Neural cell (in vitro differentiated cells): ENCODE results near the gene BRF1. TPM values are rescaled to one million over a fixed set of nuclear protein-coding genes. Genes with fewer than 3 reads are reported as not detected.

Source experiments
- H2AFZ ChIP-seq: fragments of 200-600, 300-800 bp; sonication (generic), shearing (Covaris generic); 2 replicates; pipeline ENCODE4 v1.6.0; 2014; ENCODE audit warnings: low read depth, mild to moderate bottlenecking, antibody characterized with exemption, low read length, moderate library complexity
- H3F3A ChIP-seq: fragments of 200-600 bp; shearing (Covaris generic); 2 replicates; pipeline ENCODE4 v1.6.1; 2016; ENCODE audit warnings: mild to moderate bottlenecking, moderate library complexity, mixed read lengths, antibody characterized with exemption, low read length; ENCODE audit not compliant: insufficient read depth, poor library complexity, severe bottlenecking
- H3K27ac ChIP-seq: fragments of 200-600, 300-800 bp; sonication (generic), shearing (Covaris generic); 2 replicates; pipeline ENCODE4 v1.5.1; 2014; ENCODE audit warnings: mild to moderate bottlenecking, low read length, moderate library complexity
- H3K27me3 ChIP-seq: fragments of 300-800, 200-600 bp; sonication (generic), shearing (Covaris generic); 2 replicates; pipeline ENCODE4 v1.6.0; 2014; ENCODE audit warnings: mild to moderate bottlenecking, low read depth, low read length, moderate library complexity; ENCODE audit not compliant: insufficient read depth
- H3K36me3 ChIP-seq: fragments of 300-800, 200-600 bp; sonication (generic), shearing (Covaris generic); 2 replicates; pipeline ENCODE4 v1.5.1; 2014; ENCODE audit warnings: mild to moderate bottlenecking, antibody characterized with exemption, low read length, moderate library complexity; ENCODE audit not compliant: insufficient read depth
- H3K4me2 ChIP-seq: fragments of 300-800, 200-600 bp; sonication (generic), shearing (Covaris generic); 2 replicates; pipeline ENCODE4 v1.6.0; 2014; ENCODE audit warnings: mild to moderate bottlenecking, low read length
- H3K4me3 ChIP-seq: fragments of 300-800, 200-600 bp; sonication (generic), shearing (Covaris generic); 2 replicates; pipeline ENCODE4 v1.5.1; 2014; ENCODE audit warnings: mild to moderate bottlenecking, low read length, moderate library complexity
- H3K79me2 ChIP-seq: fragments of 200-600 bp; shearing (Covaris generic); replicated peaks from 2 replicates; pipeline ENCODE4 v1.6.0; 2014; ENCODE audit warnings: mild to moderate bottlenecking, low read length, moderate library complexity; ENCODE audit not compliant: insufficient read depth
- H3K9ac ChIP-seq: fragments of 300-800, 200-600 bp; sonication (generic), shearing (Covaris generic); 2 replicates; pipeline ENCODE4 v1.6.1; 2016; ENCODE audit warnings: mild to moderate bottlenecking, low read length, mixed read lengths
- H3K9me2 ChIP-seq: fragments of 200-600 bp; shearing (Covaris generic); 2 replicates; pipeline ENCODE4 v1.6.1; 2016; ENCODE audit warnings: mild to moderate bottlenecking, low read length, mixed read lengths; ENCODE audit not compliant: insufficient read depth
- H3K9me3 ChIP-seq: fragments of 200-600, 300-800 bp; sonication (generic), shearing (Covaris generic); 2 replicates; pipeline ENCODE4 v1.6.1; 2016; ENCODE audit warnings: mild to moderate bottlenecking, mixed run types, low read length, moderate library complexity, mixed read lengths
- H4K20me1 ChIP-seq: fragments of 200-600 bp; shearing (Covaris generic); 2 replicates; pipeline ENCODE4 v1.6.1; 2016; ENCODE audit warnings: mild to moderate bottlenecking, mixed run types; ENCODE audit not compliant: insufficient read depth
- EP300 ChIP-seq: fragments of 450-650 bp; conservative IDR thresholded peaks from 2 replicates; pipeline ENCODE4 v1.6.1; 2014; ENCODE audit warnings: antibody characterized with exemption, mild to moderate bottlenecking, moderate library complexity; ENCODE audit not compliant: poor library complexity, severe bottlenecking
- EZH2 ChIP-seq: fragments of 200-600, 300-800 bp; shearing (Covaris generic), sonication (generic); IDR thresholded peaks from 2 replicates; pipeline ENCODE4 v1.6.1; 2014; ENCODE audit warnings: antibody characterized with exemption, low read length, borderline replicate concordance, mild to moderate bottlenecking; ENCODE audit not compliant: insufficient read depth, poor library complexity, severe bottlenecking
- MXI1 ChIP-seq: fragments of 450-650 bp; conservative IDR thresholded peaks from 2 replicates; pipeline ENCODE4 v1.6.1; 2014; ENCODE audit warnings: antibody characterized with exemption, mild to moderate bottlenecking; ENCODE audit not compliant: poor library complexity, severe bottlenecking
- POLR2AphosphoS5 ChIP-seq: IDR thresholded peaks from 2 replicates; pipeline ENCODE4 v1.6.1; 2012
- RAD21 ChIP-seq: fragments of 450-650 bp; conservative IDR thresholded peaks from 2 replicates; pipeline ENCODE4 v1.6.1; 2014; ENCODE audit warnings: antibody characterized with exemption, mild to moderate bottlenecking, moderate library complexity
- SMC3 ChIP-seq: fragments of 450-650 bp; conservative IDR thresholded peaks from 2 replicates; pipeline ENCODE4 v1.6.1; 2014; ENCODE audit warnings: antibody characterized with exemption, mild to moderate bottlenecking, moderate library complexity; ENCODE audit not compliant: poor library complexity
- TAF1 ChIP-seq: IDR thresholded peaks from 2 replicates; pipeline ENCODE4 v1.6.1; 2012; ENCODE audit warnings: low read depth
- polyA plus RNA-seq: library from polyadenylated mRNA; depleted of rRNA; stranded (reverse); fragments of >200 nt; gene quantifications from 2 replicates; pipeline ENCODE4 v1.2.3, GENCODE V29; 2014
- TF ChIP-seq, protein P1 (sequence below): fragments of 450-650 bp; IDR thresholded peaks from 2 replicates; pipeline ENCODE4 v1.5.1; 2014; ENCODE audit warnings: antibody characterized with exemption, mild to moderate bottlenecking, moderate library complexity; ENCODE audit not compliant: poor library complexity, severe bottlenecking
- TF ChIP-seq, protein P2 (sequence below): IDR thresholded peaks from 2 replicates; pipeline ENCODE4 v1.6.1; 2012; ENCODE audit warnings: borderline replicate concordance

The BRF1 gene
- polyA plus RNA-seq, 1 donor from 2014 or later, result 69.4 TPM

DNA sequence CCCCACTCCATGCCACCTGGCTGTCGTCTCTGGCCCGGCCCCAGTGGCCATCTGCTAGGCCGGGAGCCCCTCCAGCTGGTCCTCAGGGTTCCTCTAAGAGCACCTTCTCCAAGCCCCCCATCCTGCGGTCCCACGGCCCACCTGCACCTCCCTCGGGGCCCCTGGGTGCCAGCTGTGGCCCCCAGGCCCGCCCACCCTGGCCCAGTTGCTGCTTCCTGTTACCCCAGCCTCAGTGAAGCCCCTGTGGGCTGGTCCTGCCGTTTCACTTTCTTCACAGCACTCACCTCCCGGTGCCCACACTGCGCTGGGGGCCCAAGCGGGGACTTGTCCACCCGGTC, 92.1 kb downstream of the BRF1 start:
- Histone ChIP-seq H3K9ac (no peak overlapping the region), H4K20me1 (no peaks in the 10 kb centered on the region), H3K36me3 (no peaks in the 10 kb centered on the region), H2AFZ (no peak overlapping the region), H3K4me2 (no peak overlapping the region), H3K79me2 (no peaks in the 10 kb centered on the region), H3K9me3 (no peaks in the 10 kb centered on the region), H3K9me2 (no peaks in the 10 kb centered on the region), H3K27me3 (no peaks in the 10 kb centered on the region), H3F3A (no peaks in the 10 kb centered on the region), H3K27ac (no peak overlapping the region), H3K4me3 (no peak overlapping the region)
- TF ChIP-seq SMC3, result no peak
- no peak for TF ChIP-seq EZH2
- no peak for TF ChIP-seq EP300
- no peak for TF ChIP-seq RAD21
- TF ChIP-seq, protein P1, sequence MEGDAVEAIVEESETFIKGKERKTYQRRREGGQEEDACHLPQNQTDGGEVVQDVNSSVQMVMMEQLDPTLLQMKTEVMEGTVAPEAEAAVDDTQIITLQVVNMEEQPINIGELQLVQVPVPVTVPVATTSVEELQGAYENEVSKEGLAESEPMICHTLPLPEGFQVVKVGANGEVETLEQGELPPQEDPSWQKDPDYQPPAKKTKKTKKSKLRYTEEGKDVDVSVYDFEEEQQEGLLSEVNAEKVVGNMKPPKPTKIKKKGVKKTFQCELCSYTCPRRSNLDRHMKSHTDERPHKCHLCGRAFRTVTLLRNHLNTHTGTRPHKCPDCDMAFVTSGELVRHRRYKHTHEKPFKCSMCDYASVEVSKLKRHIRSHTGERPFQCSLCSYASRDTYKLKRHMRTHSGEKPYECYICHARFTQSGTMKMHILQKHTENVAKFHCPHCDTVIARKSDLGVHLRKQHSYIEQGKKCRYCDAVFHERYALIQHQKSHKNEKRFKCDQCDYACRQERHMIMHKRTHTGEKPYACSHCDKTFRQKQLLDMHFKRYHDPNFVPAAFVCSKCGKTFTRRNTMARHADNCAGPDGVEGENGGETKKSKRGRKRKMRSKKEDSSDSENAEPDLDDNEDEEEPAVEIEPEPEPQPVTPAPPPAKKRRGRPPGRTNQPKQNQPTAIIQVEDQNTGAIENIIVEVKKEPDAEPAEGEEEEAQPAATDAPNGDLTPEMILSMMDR, result no peak
- TF ChIP-seq TAF1, result no peak
- TF ChIP-seq POLR2AphosphoS5, result no peak
- TF ChIP-seq, protein P2, sequence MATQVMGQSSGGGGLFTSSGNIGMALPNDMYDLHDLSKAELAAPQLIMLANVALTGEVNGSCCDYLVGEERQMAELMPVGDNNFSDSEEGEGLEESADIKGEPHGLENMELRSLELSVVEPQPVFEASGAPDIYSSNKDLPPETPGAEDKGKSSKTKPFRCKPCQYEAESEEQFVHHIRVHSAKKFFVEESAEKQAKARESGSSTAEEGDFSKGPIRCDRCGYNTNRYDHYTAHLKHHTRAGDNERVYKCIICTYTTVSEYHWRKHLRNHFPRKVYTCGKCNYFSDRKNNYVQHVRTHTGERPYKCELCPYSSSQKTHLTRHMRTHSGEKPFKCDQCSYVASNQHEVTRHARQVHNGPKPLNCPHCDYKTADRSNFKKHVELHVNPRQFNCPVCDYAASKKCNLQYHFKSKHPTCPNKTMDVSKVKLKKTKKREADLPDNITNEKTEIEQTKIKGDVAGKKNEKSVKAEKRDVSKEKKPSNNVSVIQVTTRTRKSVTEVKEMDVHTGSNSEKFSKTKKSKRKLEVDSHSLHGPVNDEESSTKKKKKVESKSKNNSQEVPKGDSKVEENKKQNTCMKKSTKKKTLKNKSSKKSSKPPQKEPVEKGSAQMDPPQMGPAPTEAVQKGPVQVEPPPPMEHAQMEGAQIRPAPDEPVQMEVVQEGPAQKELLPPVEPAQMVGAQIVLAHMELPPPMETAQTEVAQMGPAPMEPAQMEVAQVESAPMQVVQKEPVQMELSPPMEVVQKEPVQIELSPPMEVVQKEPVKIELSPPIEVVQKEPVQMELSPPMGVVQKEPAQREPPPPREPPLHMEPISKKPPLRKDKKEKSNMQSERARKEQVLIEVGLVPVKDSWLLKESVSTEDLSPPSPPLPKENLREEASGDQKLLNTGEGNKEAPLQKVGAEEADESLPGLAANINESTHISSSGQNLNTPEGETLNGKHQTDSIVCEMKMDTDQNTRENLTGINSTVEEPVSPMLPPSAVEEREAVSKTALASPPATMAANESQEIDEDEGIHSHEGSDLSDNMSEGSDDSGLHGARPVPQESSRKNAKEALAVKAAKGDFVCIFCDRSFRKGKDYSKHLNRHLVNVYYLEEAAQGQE, result no peak

DNA sequence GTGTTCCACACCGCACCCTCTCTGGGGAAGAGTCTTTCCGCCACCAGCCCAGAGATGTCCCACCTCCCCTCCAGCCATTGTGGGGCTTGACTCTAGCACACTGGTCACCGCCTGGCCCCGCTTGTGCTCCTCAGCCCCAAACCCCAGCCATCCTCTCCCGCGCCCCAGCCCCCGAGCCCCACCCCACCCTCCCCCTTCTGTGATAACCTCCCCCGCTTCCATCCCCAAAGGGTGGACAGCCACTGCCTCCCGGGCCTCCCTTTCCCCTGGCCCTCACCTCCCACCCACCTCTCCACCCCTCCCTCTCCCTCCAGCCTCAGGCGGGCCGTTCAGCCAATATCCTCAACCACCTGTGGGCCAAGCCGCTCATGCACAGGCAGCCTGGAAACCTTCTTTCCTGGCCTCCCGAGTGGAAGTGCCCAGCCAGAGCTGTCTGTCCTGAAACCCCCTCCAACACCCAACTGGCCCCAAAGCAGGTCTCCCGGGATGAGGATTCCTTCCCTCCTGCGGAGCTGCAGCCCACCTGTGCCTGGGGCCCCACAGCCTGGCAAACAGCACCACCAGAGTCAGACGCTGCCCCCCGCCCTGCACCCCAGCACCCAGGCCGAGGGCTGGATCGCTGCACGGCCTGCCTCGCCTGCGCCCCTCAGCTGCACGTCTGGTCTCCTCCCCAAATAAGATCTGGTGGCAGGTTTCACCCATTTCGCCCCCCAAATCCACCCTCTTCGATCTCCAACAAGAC, 92.6 kb downstream of the BRF1 start:
- no peaks in the 10 kb centered on the region for H4K20me1 ChIP-seq
- H3K4me2 ChIP-seq, result no peak overlapping the region
- TF ChIP-seq SMC3, result no peak
- TF ChIP-seq MXI1, result no peak
- no peak for TF ChIP-seq TAF1
- TF ChIP-seq RAD21, result no peak
- TF ChIP-seq, protein P2, result no peak
- no peak for TF ChIP-seq POLR2AphosphoS5
- TF ChIP-seq EP300, result no peak
- TF ChIP-seq EZH2, result no peak
- TF ChIP-seq, protein P1, result no peak
- no peak overlapping the region for H3K27ac ChIP-seq
- H3F3A ChIP-seq, result no peaks in the 10 kb centered on the region
- no peaks in the 10 kb centered on the region for H3K9me3 ChIP-seq
- no peaks in the 10 kb centered on the region for H3K36me3 ChIP-seq
- no peaks in the 10 kb centered on the region for H3K9me2 ChIP-seq
- H3K9ac ChIP-seq, result no peak overlapping the region
- no peaks in the 10 kb centered on the region for H3K27me3 ChIP-seq
- no peaks in the 10 kb centered on the region for H3K79me2 ChIP-seq
- H2AFZ ChIP-seq, result no peak overlapping the region
- no peak overlapping the region for H3K4me3 ChIP-seq
